HG03064 (cell line): ENCODE measurements around the gene ASXL2.
"Not testable (repeated sequence)": the region's sequence is repeated elsewhere in the genome, so short reads cannot be mapped to it uniquely, and the experiment has no call there.

Experiments
- ATAC-seq: cut with Tn5 transposase; IDR thresholded peaks from one replicate; pipeline ENCODE4 v1.9.1; 2021; ENCODE audit warnings: low read depth; ENCODE audit not compliant: unreplicated experiment

ASXL2 gene

GRCh38 chr2:25894135-25894830, 16.0 kb upstream of the ASXL2 start:
- ATAC-seq, result no peak

- no peak for ATAC-seq
These were observed 13.4 kb upstream of the ASXL2 start for GRCh38 chr2:25891672-25892071.

GRCh38 chr2:25887624-25888242, 9.4 kb upstream of the ASXL2 start:
- no peak for ATAC-seq

GRCh38 chr2:25885933-25886332, 7.6 kb upstream of the ASXL2 start:
- no peak for ATAC-seq

- ATAC-seq, result no peak
These were observed 3.5 kb upstream of the ASXL2 start for GRCh38 chr2:25881764-25882163.

GRCh38 chr2:25879133-25879730, 945 bp upstream of the ASXL2 start:
- no peak for ATAC-seq

GRCh38 chr2:25877431-25878360, 591 bp downstream of the ASXL2 start:
- ATAC-seq, result peak; percentile 41

GRCh38 chr2:25872134-25872533, 6.2 kb downstream of the ASXL2 start:
- ATAC-seq, result no peak

GRCh38 chr2:25867396-25868003, 10.8 kb downstream of the ASXL2 start:
- no peak for ATAC-seq

- no peak for ATAC-seq
These were observed 21.9 kb downstream of the ASXL2 start for GRCh38 chr2:25856377-25856776.

GRCh38 chr2:25855065-25855464, 23.2 kb downstream of the ASXL2 start:
- ATAC-seq, result no peak

GRCh38 chr2:25854613-25855012, 23.7 kb downstream of the ASXL2 start:
- no peak for ATAC-seq

- ATAC-seq, result no peak
These were observed 25.1 kb downstream of the ASXL2 start for GRCh38 chr2:25853038-25853638.

GRCh38 chr2:25851740-25852503, 26.4 kb downstream of the ASXL2 start:
- no peak for ATAC-seq

- not testable (repeated sequence) for ATAC-seq
These were observed 27.9 kb downstream of the ASXL2 start for GRCh38 chr2:25850400-25850799.

- not testable (repeated sequence) for ATAC-seq
These were observed 28.9 kb downstream of the ASXL2 start for GRCh38 chr2:25849350-25849749.

GRCh38 chr2:25845843-25846505, 32.3 kb downstream of the ASXL2 start:
- no peak for ATAC-seq

GRCh38 chr2:25844089-25844488, 34.2 kb downstream of the ASXL2 start:
- ATAC-seq, result no peak

GRCh38 chr2:25842155-25842554, 36.1 kb downstream of the ASXL2 start:
- ATAC-seq, result no peak
